ENCODE data around the gene EIF6. TPM values are rescaled to one million over a fixed set of nuclear protein-coding genes. Genes with fewer than 3 reads are reported as not detected.

Gene EIF6
- total and polyA plus RNA-seq, 9 of the 15 experiments (the other 6 are each of a cell fraction or from before 2014, with no cell fraction given) = 165 to 832 (median 229) TPM

DNA sequence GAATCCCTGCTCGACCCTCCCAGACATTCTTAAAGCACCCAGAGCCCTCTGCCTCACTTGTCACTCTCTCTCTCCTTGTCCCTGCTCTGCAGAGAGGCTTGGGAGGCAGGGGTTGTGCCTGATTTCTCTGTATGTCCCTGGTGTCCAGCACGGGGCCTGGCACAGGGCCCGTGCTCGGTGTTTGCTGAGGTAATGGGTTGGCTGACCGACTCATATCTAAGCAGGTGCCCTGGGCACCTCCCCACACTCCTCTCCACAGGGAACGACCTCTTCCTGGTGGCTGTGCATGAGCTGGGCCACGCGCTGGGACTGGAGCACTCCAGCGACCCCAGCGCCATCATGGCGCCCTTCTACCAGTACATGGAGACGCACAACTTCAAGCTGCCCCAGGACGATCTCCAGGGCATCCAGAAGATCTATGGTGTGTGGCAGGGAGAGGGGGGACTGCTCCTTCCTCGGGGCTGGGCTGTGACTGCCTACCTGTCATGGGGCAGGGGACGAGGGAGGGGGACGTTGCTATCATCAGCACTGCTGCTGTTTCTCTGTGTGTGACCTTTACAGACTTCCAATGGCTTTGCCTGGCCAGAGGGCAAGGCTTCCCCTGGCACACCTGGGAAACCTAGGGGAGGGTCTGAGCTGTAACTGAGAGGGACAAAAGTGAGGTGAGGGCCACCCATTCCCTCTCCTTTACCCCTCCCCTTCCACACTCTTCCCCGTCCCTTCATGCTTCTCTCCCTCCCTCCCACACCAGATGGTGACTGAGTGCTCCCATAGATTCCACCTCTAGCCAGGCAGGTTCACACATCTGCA is 20.8 kb downstream of the EIF6 start:
- Histone ChIP-seq H2AFZ (ENCODE audit: low read depth, low read length) (no peak overlapping the region), H4K20me1 (replicated peaks; ENCODE audit: control insufficient read depth, insufficient read depth, low read length) (0 out of 2 replicates have a peak, but pooled peaks cover 6% of the 10 kb centered on the region), H3K9me1 (ENCODE audit: control insufficient read depth, insufficient read depth, low read length) (no peaks in the 10 kb centered on the region), H3K27me3 (ENCODE audit: control insufficient read depth in 2 of 2, insufficient read depth in 2 of 2, low read length in 2 of 2) (peaks cover 2 to 27% of the 10 kb centered on the region in 2 experiments; a peak in 3 of 5 replicates), H3K9me3 (replicated peaks; ENCODE audit: control insufficient read depth, insufficient read depth, low read depth, low read length) (no peaks in the 10 kb centered on the region), H3K36me3 (ENCODE audit: control insufficient read depth, insufficient read depth, low read length) (no peaks in the 10 kb centered on the region), H3K4me1 (replicated peaks in 1 of 2; ENCODE audit: control insufficient read depth in 2 of 2, insufficient read depth in 2 of 2, low read length in 2 of 2) (peaks cover 0 to 18% of the 10 kb centered on the region in 2 experiments; a peak in 2 of 5 replicates), H3K9ac (ENCODE audit: insufficient read depth in 1 of 2, low read depth in 2 of 2, low read length in 2 of 2) (peak overlapping the region in 1 of 2 experiments; percentile 14; a peak in 2 of 4 replicates), H3K4me2 (ENCODE audit: insufficient read depth, low read length) (no peak overlapping the region), H3K4me3 (no peak overlapping the region), H3K79me2 (ENCODE audit: control insufficient read depth, insufficient read depth, low read length) (no peaks in the 10 kb centered on the region), H3K27ac (ENCODE audit: extremely low read depth, low read depth, low read length) (no peak overlapping the region)
- no peak for DNase-seq (ENCODE audit: extremely low read depth in 1 of 4, low spot score in 3 of 4)
- BruUV-seq (replicated peaks) = no TSS peak
- ChIA-PET POLR2A (interaction anchor here (0.6 to 1.4 kb wide), 2 partner anchors 13 to 242 kb away, joined by 6 read pairs; no protein-coding TSS in a partner anchor), CTCF (ENCODE audit: low intra/inter-chr PET ratio) (interaction anchor here (0.7 to 1.4 kb wide), 3 partner anchors 55 to 119 kb away, joined by 4 to 6 read pairs (median 5); no protein-coding TSS in a partner anchor)
- TF ChIP-seq ZNF584 (CRISPR knock-in tag; IDR thresholded peaks at IDR 0.05; ENCODE audit: low read depth) (no peak), GABPB2 (CRISPR knock-in tag; conservative IDR thresholded peaks at IDR 0.05) (no peak), SIRT6 (IDR thresholded peaks at IDR 0.05; ENCODE audit: low read depth, low read length) (no peak), KDM5B (IDR thresholded peaks at IDR 0.05; ENCODE audit: insufficient replicate concordance, low read depth, low read length) (no peak)
- TF ChIP-seq, protein P1, sequence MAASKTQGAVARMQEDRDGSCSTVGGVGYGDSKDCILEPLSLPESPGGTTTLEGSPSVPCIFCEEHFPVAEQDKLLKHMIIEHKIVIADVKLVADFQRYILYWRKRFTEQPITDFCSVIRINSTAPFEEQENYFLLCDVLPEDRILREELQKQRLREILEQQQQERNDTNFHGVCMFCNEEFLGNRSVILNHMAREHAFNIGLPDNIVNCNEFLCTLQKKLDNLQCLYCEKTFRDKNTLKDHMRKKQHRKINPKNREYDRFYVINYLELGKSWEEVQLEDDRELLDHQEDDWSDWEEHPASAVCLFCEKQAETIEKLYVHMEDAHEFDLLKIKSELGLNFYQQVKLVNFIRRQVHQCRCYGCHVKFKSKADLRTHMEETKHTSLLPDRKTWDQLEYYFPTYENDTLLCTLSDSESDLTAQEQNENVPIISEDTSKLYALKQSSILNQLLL (CRISPR knock-in tag; IDR thresholded peaks at IDR 0.05; ENCODE audit: borderline replicate concordance) = no peak
- TF ChIP-seq, protein P2, sequence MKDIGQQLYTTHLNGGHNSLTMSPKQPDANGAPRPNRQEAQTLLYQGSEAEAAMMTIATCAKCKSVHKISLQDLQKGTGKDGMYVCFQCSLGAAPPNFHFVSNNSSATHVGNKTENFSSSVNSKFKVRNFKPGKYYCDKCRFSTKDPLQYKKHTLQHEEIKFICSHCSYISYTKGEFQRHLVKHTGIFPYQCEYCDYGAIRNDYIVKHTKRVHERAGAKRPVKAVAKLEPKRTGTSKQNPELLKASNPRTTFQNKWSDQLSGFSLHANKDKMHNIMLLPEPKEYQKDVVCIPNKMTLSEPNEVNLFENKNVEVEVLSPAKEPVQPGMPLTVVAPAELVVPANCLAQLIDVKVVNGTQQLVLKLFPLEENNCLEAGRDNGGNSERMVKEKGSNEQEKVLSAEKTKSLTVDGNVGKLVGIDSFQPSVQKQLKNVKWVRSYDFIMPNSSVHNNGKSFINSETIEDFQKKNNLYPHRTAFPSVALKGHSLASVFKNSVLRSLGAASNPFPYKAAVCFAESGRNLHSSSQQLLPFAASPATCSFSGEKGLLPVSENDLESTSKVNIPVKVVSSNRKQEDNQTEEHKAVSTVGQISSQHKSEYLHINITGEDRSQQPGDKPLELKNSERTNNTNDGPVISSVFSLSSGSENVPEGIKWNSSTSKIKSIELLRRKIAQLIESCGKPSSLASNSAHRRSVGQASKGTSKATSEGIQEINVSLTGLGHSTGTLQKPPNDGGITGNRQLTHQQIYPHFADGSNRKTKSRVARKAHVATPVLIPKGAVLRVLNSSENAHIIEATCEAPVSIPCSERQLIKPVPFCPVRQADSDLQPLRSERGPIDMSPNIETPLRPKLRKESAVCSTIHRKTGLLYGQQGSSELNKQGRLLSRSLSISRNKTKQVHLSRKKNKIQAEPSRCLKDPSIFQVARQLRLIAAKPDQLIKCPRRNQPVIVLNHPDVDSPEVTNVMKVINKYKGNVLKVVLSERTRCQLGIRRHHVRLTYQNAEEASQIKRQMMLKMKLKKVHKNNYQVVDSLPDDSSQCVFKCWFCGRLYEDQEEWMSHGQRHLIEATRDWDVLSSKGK (CRISPR knock-in tag; IDR thresholded peaks at IDR 0.05) = no peak
- TF ChIP-seq, protein P3, sequence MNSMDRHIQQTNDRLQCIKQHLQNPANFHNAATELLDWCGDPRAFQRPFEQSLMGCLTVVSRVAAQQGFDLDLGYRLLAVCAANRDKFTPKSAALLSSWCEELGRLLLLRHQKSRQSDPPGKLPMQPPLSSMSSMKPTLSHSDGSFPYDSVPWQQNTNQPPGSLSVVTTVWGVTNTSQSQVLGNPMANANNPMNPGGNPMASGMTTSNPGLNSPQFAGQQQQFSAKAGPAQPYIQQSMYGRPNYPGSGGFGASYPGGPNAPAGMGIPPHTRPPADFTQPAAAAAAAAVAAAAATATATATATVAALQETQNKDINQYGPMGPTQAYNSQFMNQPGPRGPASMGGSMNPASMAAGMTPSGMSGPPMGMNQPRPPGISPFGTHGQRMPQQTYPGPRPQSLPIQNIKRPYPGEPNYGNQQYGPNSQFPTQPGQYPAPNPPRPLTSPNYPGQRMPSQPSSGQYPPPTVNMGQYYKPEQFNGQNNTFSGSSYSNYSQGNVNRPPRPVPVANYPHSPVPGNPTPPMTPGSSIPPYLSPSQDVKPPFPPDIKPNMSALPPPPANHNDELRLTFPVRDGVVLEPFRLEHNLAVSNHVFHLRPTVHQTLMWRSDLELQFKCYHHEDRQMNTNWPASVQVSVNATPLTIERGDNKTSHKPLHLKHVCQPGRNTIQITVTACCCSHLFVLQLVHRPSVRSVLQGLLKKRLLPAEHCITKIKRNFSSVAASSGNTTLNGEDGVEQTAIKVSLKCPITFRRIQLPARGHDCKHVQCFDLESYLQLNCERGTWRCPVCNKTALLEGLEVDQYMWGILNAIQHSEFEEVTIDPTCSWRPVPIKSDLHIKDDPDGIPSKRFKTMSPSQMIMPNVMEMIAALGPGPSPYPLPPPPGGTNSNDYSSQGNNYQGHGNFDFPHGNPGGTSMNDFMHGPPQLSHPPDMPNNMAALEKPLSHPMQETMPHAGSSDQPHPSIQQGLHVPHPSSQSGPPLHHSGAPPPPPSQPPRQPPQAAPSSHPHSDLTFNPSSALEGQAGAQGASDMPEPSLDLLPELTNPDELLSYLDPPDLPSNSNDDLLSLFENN (IDR thresholded peaks at IDR 0.05; ENCODE audit: low read depth in 2 of 2, low read length in 2 of 2) = no peak
- FAIRE-seq = no peak
- intact Hi-C loops (cut with micrococcal nuclease) (loop anchor here (10.0 kb wide), 2 partner anchors 389 to 429 kb away; partner anchors contain the start of genes ACSS2 and GGT7), in situ Hi-C loops (cut with MboI) (no loop called here)
- WGBS (ENCODE audit: insufficient coverage, low coverage, missing lambda C conversion rate) = 39% methylated on average over 10 of the region's 17 CpGs
- no peak for ATAC-seq

Data from K562 (cell line).